Measurements from ENCODE around the gene PLCD3. TPM values are rescaled to one million over a fixed set of nuclear protein-coding genes. Genes with fewer than 3 reads are reported as not detected.

The PLCD3 gene
- total RNA-seq (0.66 TPM), polyA plus RNA-seq (9.1 TPM)
- long read RNA-seq, donor 1 = 0 reads
- long read RNA-seq, donor 2 = 0 reads
- long read RNA-seq, donor 3 = 0 reads
- long read RNA-seq, donor 4 = 0 reads
- long read RNA-seq, donor 5 = 0 reads
- long read RNA-seq, donor 6 = 0 reads
- long read RNA-seq, donor 7 = 0 reads
- long read RNA-seq, donor 8 = 0 reads
- long read RNA-seq, donor 9 = 0 reads
- long read RNA-seq, donor 10 = 0 reads

- Histone ChIP-seq H3K4me1 (ENCODE audit: control insufficient read depth in 2 of 2, insufficient read depth in 2 of 2, low read length in 2 of 2) (peaks cover 10 to 35% of the 10 kb centered on the region in 2 donors), H3K36me3 (ENCODE audit: control insufficient read depth in 2 of 2, insufficient read depth in 2 of 2, low read length in 1 of 2) (no peaks in the 10 kb centered on the region), H3K9me3 (ENCODE audit: control insufficient read depth in 2 of 2, insufficient read depth in 1 of 2, low read length in 1 of 2) (peaks cover 0 to 13% of the 10 kb centered on the region in 2 donors), H3K4me3 (ENCODE audit: low read length in 2 of 2) (peak within 1 kb of the TSS; percentile 90 to 92), H3K27ac (ENCODE audit: low read depth in 1 of 2, low read length in 1 of 2) (peak within 1 kb of the TSS; percentile 78 to 90), H3K27me3 (ENCODE audit: control insufficient read depth in 2 of 2, insufficient read depth in 1 of 2, low read length in 1 of 2) (peaks cover 8 to 38% of the 10 kb centered on the region in 2 donors)
- WGBS = under 1% methylated on average over 36 of the region's 36 CpGs
- no peak for DNase-seq (ENCODE audit: low read depth in 6 of 9, low spot score in 9 of 9)
These were observed at the start of gene PLCD3 for GRCh38 chr17:45132320-45132571. Gene PLCD3 (minus strand): TSS chr17:45132515. CDS start chr17:45132410, 105 bp downstream.

GRCh38 chr17:45177563-45177962 lies 45.2 kb upstream of the PLCD3 start:
- Histone ChIP-seq H3K4me3 (ENCODE audit: low read length in 2 of 2) (no peak overlapping the region), H3K27me3 (ENCODE audit: control insufficient read depth in 2 of 2, insufficient read depth in 1 of 2, low read length in 1 of 2) (no peaks in the 10 kb centered on the region), H3K36me3 (ENCODE audit: control insufficient read depth in 2 of 2, insufficient read depth in 2 of 2, low read length in 1 of 2) (no peaks in the 10 kb centered on the region), H3K9me3 (ENCODE audit: control insufficient read depth in 2 of 2, insufficient read depth in 1 of 2, low read length in 1 of 2) (peaks cover 0 to 3% of the 10 kb centered on the region in 2 donors), H3K27ac (ENCODE audit: low read depth in 1 of 2, low read length in 1 of 2) (no peak overlapping the region), H3K4me1 (ENCODE audit: control insufficient read depth in 2 of 2, insufficient read depth in 2 of 2, low read length in 2 of 2) (peaks cover 8 to 16% of the 10 kb centered on the region in 2 donors)
- WGBS = 98% methylated on average over 7 of the region's 7 CpGs
- no peak for DNase-seq (ENCODE audit: low read depth in 6 of 9, low spot score in 9 of 9)

DNA sequence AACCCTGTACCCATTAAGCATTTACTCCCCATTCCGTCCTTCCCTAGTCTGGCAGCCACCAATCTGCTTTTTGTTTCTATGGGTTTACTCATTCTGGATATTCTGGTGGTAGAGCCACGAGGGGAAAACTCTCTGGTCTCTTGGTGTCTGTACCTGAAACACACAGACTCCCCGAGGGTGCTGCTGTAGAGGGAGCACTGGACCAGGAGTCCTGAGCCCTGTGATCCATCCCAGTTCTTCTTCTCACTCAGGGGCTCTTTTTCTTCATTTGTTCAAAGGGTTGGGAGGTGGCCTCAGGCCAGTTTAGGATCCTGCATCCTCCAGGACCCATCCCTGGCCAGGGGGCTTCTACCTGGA lies 43.4 kb upstream of the PLCD3 start:
- Histone ChIP-seq H3K27ac (ENCODE audit: low read depth in 1 of 2, low read length in 1 of 2) (peak overlapping the region; percentile 13 to 49), H3K36me3 (ENCODE audit: control insufficient read depth in 2 of 2, insufficient read depth in 2 of 2, low read length in 1 of 2) (no peaks in the 10 kb centered on the region), H3K4me1 (ENCODE audit: control insufficient read depth in 2 of 2, insufficient read depth in 2 of 2, low read length in 2 of 2) (peaks cover 21 to 34% of the 10 kb centered on the region in 2 donors), H3K9me3 (ENCODE audit: control insufficient read depth in 2 of 2, insufficient read depth in 1 of 2, low read length in 1 of 2) (no peaks in the 10 kb centered on the region), H3K27me3 (ENCODE audit: control insufficient read depth in 2 of 2, insufficient read depth in 1 of 2, low read length in 1 of 2) (no peaks in the 10 kb centered on the region), H3K4me3 (ENCODE audit: low read length in 2 of 2) (no peak overlapping the region)
- no peak for DNase-seq (ENCODE audit: low read depth in 6 of 9, low spot score in 9 of 9)
- WGBS = 96% methylated on average over 3 of the region's 3 CpGs

GRCh38 chr17:45172541-45173286 lies 40.4 kb upstream of the PLCD3 start:
- H3K9me3 ChIP-seq (ENCODE audit: control insufficient read depth in 2 of 2, insufficient read depth in 1 of 2, low read length in 1 of 2) = no peaks in the 10 kb centered on the region
- peaks cover 21 to 46% of the 10 kb centered on the region in 2 donors for H3K4me1 ChIP-seq (ENCODE audit: control insufficient read depth in 2 of 2, insufficient read depth in 2 of 2, low read length in 2 of 2)
- DNase-seq (ENCODE audit: low read depth in 6 of 9, low spot score in 9 of 9) = peak in 8 of 9 donors; percentile 73 to 94 (median 85)
- H3K36me3 ChIP-seq (ENCODE audit: control insufficient read depth in 2 of 2, insufficient read depth in 2 of 2, low read length in 1 of 2) = peaks cover 4 to 6% of the 10 kb centered on the region in 2 donors
- 7% methylated on average over 10 of the region's 10 CpGs for WGBS
- H3K4me3 ChIP-seq (ENCODE audit: low read length in 2 of 2) = peak overlapping the region; percentile 36 to 54
- H3K27ac ChIP-seq (ENCODE audit: low read depth in 1 of 2, low read length in 1 of 2) = peak overlapping the region; percentile 89 to 98
- H3K27me3 ChIP-seq (ENCODE audit: control insufficient read depth in 2 of 2, insufficient read depth in 1 of 2, low read length in 1 of 2) = no peaks in the 10 kb centered on the region

DNA sequence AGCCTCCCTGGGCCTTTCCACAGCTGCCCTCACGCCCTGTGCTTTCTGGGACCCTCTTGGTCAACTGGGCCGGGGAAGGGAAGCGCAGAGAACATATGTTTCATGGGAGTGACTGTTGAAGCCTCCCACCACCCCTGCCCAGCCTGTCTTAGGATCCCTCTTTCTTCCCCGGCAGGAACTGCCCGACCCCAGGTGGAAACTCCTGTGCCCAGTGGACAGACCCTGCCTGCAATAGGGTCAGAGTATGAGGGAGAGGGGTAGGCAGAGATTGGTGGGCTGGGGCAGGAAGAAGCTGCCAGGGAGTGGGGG lies 39.9 kb upstream of the PLCD3 start:
- 87% methylated on average over 5 of the region's 5 CpGs for WGBS
- Histone ChIP-seq H3K9me3 (ENCODE audit: control insufficient read depth in 2 of 2, insufficient read depth in 1 of 2, low read length in 1 of 2) (no peaks in the 10 kb centered on the region), H3K27ac (ENCODE audit: low read depth in 1 of 2, low read length in 1 of 2) (peak overlapping the region; percentile 89 to 98), H3K4me3 (ENCODE audit: low read length in 2 of 2) (peak overlapping the region; percentile 36 to 54), H3K4me1 (ENCODE audit: control insufficient read depth in 2 of 2, insufficient read depth in 2 of 2, low read length in 2 of 2) (peaks cover 21 to 46% of the 10 kb centered on the region in 2 donors), H3K27me3 (ENCODE audit: control insufficient read depth in 2 of 2, insufficient read depth in 1 of 2, low read length in 1 of 2) (no peaks in the 10 kb centered on the region), H3K36me3 (ENCODE audit: control insufficient read depth in 2 of 2, insufficient read depth in 2 of 2, low read length in 1 of 2) (peaks cover 4 to 6% of the 10 kb centered on the region in 2 donors)
- peak in 1 of 9 donors; percentile 20 for DNase-seq (ENCODE audit: low read depth in 6 of 9, low spot score in 9 of 9)

DNA sequence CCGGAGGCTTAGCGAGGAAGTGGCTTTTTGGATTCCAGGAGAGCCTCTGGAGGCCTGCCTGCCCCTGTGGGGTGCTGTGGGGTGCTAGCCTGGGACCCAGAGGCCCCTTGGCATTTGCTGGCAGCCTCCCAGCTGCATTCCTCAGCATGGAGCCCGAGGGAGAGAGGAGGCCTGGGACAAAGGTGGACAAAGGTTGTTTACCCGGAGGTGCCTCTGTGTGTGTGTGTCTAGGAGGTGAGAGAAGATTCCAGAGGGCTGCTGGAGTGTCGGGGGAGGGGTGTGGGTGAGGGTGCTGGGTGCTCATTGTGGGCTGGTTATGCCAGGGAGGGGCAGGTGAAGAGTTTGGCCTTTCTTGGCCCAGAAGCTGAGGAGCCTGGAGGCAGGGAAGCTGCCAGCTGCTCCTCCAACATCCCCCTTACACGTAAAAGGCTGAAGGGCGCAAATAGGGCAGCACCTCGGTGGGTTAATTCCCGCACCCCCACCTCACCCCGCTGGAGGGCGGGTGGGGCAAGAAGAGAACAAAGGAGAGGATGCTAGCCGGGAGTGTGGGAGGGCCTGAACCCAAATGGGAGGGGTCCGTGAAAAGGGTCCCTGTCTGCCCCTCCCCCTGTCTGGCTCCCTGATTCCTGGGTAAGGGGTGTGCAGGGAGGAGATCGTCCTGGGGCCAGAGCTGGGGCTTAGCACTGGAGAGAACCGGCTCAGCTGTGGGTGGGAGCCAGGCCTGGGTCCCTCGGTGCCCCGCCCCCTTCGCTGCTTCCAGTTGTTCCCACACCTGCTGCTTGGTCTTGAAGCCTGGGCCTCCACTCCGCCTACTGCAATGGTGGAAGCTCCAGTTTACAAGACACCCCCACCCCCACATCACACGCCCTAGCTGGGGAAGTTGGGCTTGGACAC lies 39.3 kb upstream of the PLCD3 start:
- WGBS = 39% methylated on average over 20 of the region's 20 CpGs
- H3K27ac ChIP-seq (ENCODE audit: low read depth in 1 of 2, low read length in 1 of 2) = peak overlapping the region; percentile 89 to 98
- peak in 6 of 9 donors; percentile 29 to 84 (median 66) for DNase-seq (ENCODE audit: low read depth in 6 of 9, low spot score in 9 of 9)

GRCh38 chr17:45170931-45171337 lies 38.6 kb upstream of the PLCD3 start:
- peak in 1 of 9 donors; percentile 33 for DNase-seq (ENCODE audit: low read depth in 6 of 9, low spot score in 9 of 9)
- no peak overlapping the region for H3K4me3 ChIP-seq (ENCODE audit: low read length in 2 of 2)
- no peaks in the 10 kb centered on the region for H3K9me3 ChIP-seq (ENCODE audit: control insufficient read depth in 2 of 2, insufficient read depth in 1 of 2, low read length in 1 of 2)
- peaks cover 21 to 44% of the 10 kb centered on the region in 2 donors for H3K4me1 ChIP-seq (ENCODE audit: control insufficient read depth in 2 of 2, insufficient read depth in 2 of 2, low read length in 2 of 2)
- peaks cover 4 to 6% of the 10 kb centered on the region in 2 donors for H3K36me3 ChIP-seq (ENCODE audit: control insufficient read depth in 2 of 2, insufficient read depth in 2 of 2, low read length in 1 of 2)
- 82% methylated on average over 5 of the region's 5 CpGs for WGBS
- H3K27me3 ChIP-seq (ENCODE audit: control insufficient read depth in 2 of 2, insufficient read depth in 1 of 2, low read length in 1 of 2) = no peaks in the 10 kb centered on the region
- peak overlapping the region; percentile 89 to 98 for H3K27ac ChIP-seq (ENCODE audit: low read depth in 1 of 2, low read length in 1 of 2)

More for the DNA sequence above, 39.3 kb upstream of the PLCD3 start:
- Histone ChIP-seq H3K27me3 (ENCODE audit: control insufficient read depth in 2 of 2, insufficient read depth in 1 of 2, low read length in 1 of 2) (no peaks in the 10 kb centered on the region), H3K36me3 (ENCODE audit: control insufficient read depth in 2 of 2, insufficient read depth in 2 of 2, low read length in 1 of 2) (peaks cover 4 to 6% of the 10 kb centered on the region in 2 donors), H3K4me3 (ENCODE audit: low read length in 2 of 2) (peak overlapping the region; percentile 36 to 54), H3K4me1 (ENCODE audit: control insufficient read depth in 2 of 2, insufficient read depth in 2 of 2, low read length in 2 of 2) (peaks cover 21 to 46% of the 10 kb centered on the region in 2 donors), H3K9me3 (ENCODE audit: control insufficient read depth in 2 of 2, insufficient read depth in 1 of 2, low read length in 1 of 2) (no peaks in the 10 kb centered on the region)

DNA sequence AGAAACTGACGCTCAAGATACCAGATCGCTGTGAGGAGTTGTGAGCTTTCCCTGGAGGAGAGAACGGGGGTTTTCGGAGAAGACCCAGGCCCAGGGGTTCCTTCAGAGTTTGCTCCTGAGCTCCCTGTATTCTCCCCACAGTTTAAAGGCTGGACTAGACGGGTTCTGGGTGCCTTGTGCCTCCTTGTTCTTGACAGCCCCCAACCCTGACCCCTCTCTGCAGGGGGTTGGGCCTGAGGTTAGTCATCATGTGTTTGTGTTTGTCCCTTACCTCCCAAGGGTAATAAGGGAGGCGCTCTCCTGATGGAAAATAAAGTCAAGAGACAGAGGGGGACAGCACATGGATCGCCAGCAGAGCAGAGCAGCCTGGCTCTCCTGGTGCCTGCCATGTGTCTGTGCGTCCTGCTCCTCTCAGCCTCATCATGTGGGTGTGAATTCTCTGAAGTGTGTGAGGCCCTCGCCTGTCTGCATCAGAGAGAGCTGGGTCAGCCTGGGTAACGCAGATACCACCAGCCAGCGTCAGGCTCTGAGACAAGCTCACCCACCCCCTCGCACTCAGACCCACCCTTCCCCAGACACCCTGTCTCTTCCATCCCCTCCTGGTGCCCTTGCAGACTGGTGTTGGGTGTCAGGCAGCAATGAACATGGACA lies 38.1 kb upstream of the PLCD3 start:
- Histone ChIP-seq H3K27ac (ENCODE audit: low read depth in 1 of 2, low read length in 1 of 2) (peak overlapping the region; percentile 73 to 89), H3K4me3 (ENCODE audit: low read length in 2 of 2) (no peak overlapping the region), H3K9me3 (ENCODE audit: control insufficient read depth in 2 of 2, insufficient read depth in 1 of 2, low read length in 1 of 2) (no peaks in the 10 kb centered on the region), H3K4me1 (ENCODE audit: control insufficient read depth in 2 of 2, insufficient read depth in 2 of 2, low read length in 2 of 2) (peaks cover 21 to 42% of the 10 kb centered on the region in 2 donors), H3K27me3 (ENCODE audit: control insufficient read depth in 2 of 2, insufficient read depth in 1 of 2, low read length in 1 of 2) (no peaks in the 10 kb centered on the region), H3K36me3 (ENCODE audit: control insufficient read depth in 2 of 2, insufficient read depth in 2 of 2, low read length in 1 of 2) (peaks cover 4 to 6% of the 10 kb centered on the region in 2 donors)
- 94% methylated on average over 12 of the region's 12 CpGs for WGBS
- no peak for DNase-seq (ENCODE audit: low read depth in 6 of 9, low spot score in 9 of 9)
